GM23248 (cell line): ENCODE measurements around the gene FAM210A. TPM values are rescaled to one million over a fixed set of nuclear protein-coding genes. Genes with fewer than 3 reads are reported as not detected.
A peak's percentile ranks its signal among the peaks of the same experiment; 100 is the strongest.

Experiments used
- DNase-seq: peaks from one replicate; pipeline ENCODE4 v3.0.0-alpha.2; 2015
- H2AFZ ChIP-seq: fragments of 200-600 bp; sonication (generic); 2 replicates; pipeline ENCODE4 v1.6.1; 2016; ENCODE audit warnings: antibody characterized with exemption
- H3F3A ChIP-seq: fragments of 200-600 bp; sonication (generic); 2 replicates; pipeline ENCODE4 v1.6.1; 2016; ENCODE audit warnings: mild to moderate bottlenecking, antibody characterized with exemption, mixed run types; ENCODE audit not compliant: insufficient read depth
- H3K27ac ChIP-seq: fragments of 200-600 bp; sonication (generic); 2 replicates; pipeline ENCODE4 v1.5.1; 2016; ENCODE audit warnings: mild to moderate bottlenecking
- H3K27me3 ChIP-seq: fragments of 200-600 bp; sonication (generic); replicated peaks from 2 replicates; pipeline ENCODE4 v1.6.1; 2016; ENCODE audit warnings: mild to moderate bottlenecking; ENCODE audit not compliant: insufficient read depth
- H3K36me3 ChIP-seq: fragments of 200-600 bp; sonication (generic); 2 replicates; pipeline ENCODE4 v1.6.1; 2016; ENCODE audit warnings: low read depth, mild to moderate bottlenecking
- H3K4me1 ChIP-seq: fragments of 200-600 bp; sonication (generic); 2 replicates; pipeline ENCODE4 v1.6.1; 2016; ENCODE audit warnings: mild to moderate bottlenecking; ENCODE audit not compliant: insufficient read depth
- H3K4me2 ChIP-seq: fragments of 200-600 bp; sonication (generic); one replicate; pipeline ENCODE4 v1.6.1; 2016; ENCODE audit warnings: mild to moderate bottlenecking; ENCODE audit not compliant: unreplicated experiment
- H3K4me3 ChIP-seq: fragments of 200-600 bp; sonication (generic); 2 replicates; pipeline ENCODE4 v1.5.1; 2016; ENCODE audit warnings: mild to moderate bottlenecking
- H3K79me2 ChIP-seq: fragments of 200-600 bp; sonication (generic); 2 replicates; pipeline ENCODE4 v1.6.1; 2016; ENCODE audit warnings: mild to moderate bottlenecking; ENCODE audit not compliant: insufficient read depth
- H3K9ac ChIP-seq: fragments of 200-600 bp; sonication (generic); 2 replicates; pipeline ENCODE4 v1.6.1; 2016; ENCODE audit warnings: mild to moderate bottlenecking
- H3K9me2 ChIP-seq: fragments of 200-600 bp; sonication (generic); 2 replicates; pipeline ENCODE4 v1.6.1; 2016; ENCODE audit warnings: mixed run types, mild to moderate bottlenecking, moderate library complexity; ENCODE audit not compliant: insufficient read depth
- H3K9me3 ChIP-seq: fragments of 200-600 bp; sonication (generic); one replicate; pipeline ENCODE4 v1.6.1; 2017; ENCODE audit warnings: low read depth
- H4K20me1 ChIP-seq: fragments of 200-600 bp; sonication (generic); 2 replicates; pipeline ENCODE4 v1.6.0; 2016; ENCODE audit not compliant: insufficient read depth
- EZH2 ChIP-seq: fragments of 200-600 bp; sonication (generic); IDR thresholded peaks from 2 replicates; pipeline ENCODE4 v1.6.1; 2018; ENCODE audit warnings: antibody characterized with exemption, mild to moderate bottlenecking; ENCODE audit not compliant: insufficient read depth, poor library complexity, severe bottlenecking
- EZH2phosphoT487 ChIP-seq: fragments of 200-600 bp; sonication (generic); IDR thresholded peaks from 2 replicates; pipeline ENCODE4 v1.6.1; 2018; ENCODE audit warnings: antibody characterized with exemption, moderate library complexity, mild to moderate bottlenecking, low read depth; ENCODE audit not compliant: insufficient read depth
- WGBS, 2 experiments: methylation state at CpG; one replicate each; pipeline ENCODE4 v1.1.6; 2015 to 2017; ENCODE audit warnings: low lambda C conversion rate in 2 of 2, low coverage in 1 of 2; ENCODE audit errors: missing lambda C conversion rate in 2 of 2; 5-methylcytosine and 5-hydroxymethylcytosine counted together
- in situ Hi-C: fragments of 300-500 bp; cut with MboI; formaldehyde crosslinking; loops from 2 replicates; pipeline ENCODE4 v1.15.0; 2020
- polyA plus RNA-seq: library from polyadenylated mRNA; unstranded; fragments of >200 nt; fragmentation: Nextera tagmentation; extraction: Ambion mirVana; gene quantifications from 2 replicates; pipeline ENCODE4 v1.2.1, GENCODE V29; 2016
- total RNA-seq: library from RNA; depleted of rRNA; stranded (reverse); fragments of >200 nt; shearing (Covaris generic); gene quantifications from 2 replicates; pipeline ENCODE4 v1.2.3, GENCODE V29; 2014

The FAM210A gene
- total and polyA plus RNA-seq, 2 experiments from 2014 or later, result 14.2 to 24.9 TPM

DNA sequence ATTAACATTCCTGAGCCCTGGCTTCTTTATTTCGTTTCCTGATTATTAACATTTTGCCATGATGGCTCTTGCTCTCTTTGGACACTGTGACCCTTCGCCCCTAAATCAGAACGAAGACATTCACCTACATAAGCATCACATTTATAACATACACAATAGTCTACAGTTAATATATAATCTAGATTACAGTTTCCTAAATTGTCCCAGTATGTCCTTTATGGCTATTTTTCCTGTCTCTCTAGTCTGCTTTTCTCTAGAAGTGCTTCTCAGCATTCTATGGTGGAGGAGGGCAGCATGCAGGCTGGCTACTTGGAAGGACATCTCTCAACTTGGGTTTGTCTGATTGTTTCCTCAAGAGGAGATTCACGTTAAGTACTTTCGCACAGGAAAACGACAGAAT lies 49.9 kb downstream of the FAM210A start:
- Histone ChIP-seq H3K79me2 (peaks cover 60% of the 10 kb centered on the region), H4K20me1 (0 out of 2 replicates have a peak, but pooled peaks cover 6% of the 10 kb centered on the region)

DNA sequence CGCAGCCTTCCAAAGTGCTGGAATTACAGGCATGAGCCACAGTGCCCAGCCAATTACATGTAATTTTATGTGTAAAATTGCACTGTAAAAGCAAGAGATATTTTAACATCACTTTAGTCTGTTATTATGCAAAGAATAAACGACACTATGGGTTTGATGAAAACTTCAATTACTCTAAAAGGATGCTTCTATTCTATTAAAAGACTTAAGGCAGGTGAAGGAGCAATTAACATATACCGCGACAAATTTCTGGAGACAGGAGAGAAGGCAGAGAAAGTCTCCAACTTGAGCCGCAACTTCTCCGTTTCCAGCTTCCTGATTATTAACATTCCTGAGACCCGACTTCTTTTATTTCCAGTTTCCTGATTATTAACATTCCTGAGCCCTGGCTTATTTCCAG lies 53.7 kb downstream of the FAM210A start:
- WGBS, 2 experiments, result 85% methylated on average over 7 of the region's 7 CpGs
- no peak overlapping the region for H2AFZ ChIP-seq
- no peaks in the 10 kb centered on the region for H3K36me3 ChIP-seq
- no peak overlapping the region for H3K9ac ChIP-seq
- TF ChIP-seq EZH2 (no peak), EZH2phosphoT487 (no peak)
- no peaks in the 10 kb centered on the region for H4K20me1 ChIP-seq
- in situ Hi-C loops, result no loop called here
- H3K9me3 ChIP-seq, result no peaks in the 10 kb centered on the region
- no peak overlapping the region for H3K4me3 ChIP-seq
- H3K4me2 ChIP-seq, result no peak overlapping the region
- no peaks in the 10 kb centered on the region for H3K27me3 ChIP-seq
- H3F3A ChIP-seq, result peaks cover 26% of the 10 kb centered on the region
- no peak overlapping the region for H3K27ac ChIP-seq
- DNase-seq, result no peak
- H3K79me2 ChIP-seq, result peaks cover 42% of the 10 kb centered on the region
- no peaks in the 10 kb centered on the region for H3K9me2 ChIP-seq
- no peaks in the 10 kb centered on the region for H3K4me1 ChIP-seq

More for the DNA sequence above, 49.9 kb downstream of the FAM210A start:
- peaks cover 5% of the 10 kb centered on the region; the same call in 1 of the 2 replicates for H3K36me3 ChIP-seq
- DNase-seq, result no peak
- WGBS, 2 experiments, result 91 to 92% methylated on average over 6 of the region's 6 CpGs
- H3F3A ChIP-seq, result peaks cover 26% of the 10 kb centered on the region
- H3K4me1 ChIP-seq, result no peaks in the 10 kb centered on the region
- no peak overlapping the region for H3K9ac ChIP-seq
- in situ Hi-C loops, result no loop called here
- H3K9me3 ChIP-seq, result no peaks in the 10 kb centered on the region
- H3K4me2 ChIP-seq, result no peak overlapping the region
- TF ChIP-seq EZH2phosphoT487 (no peak), EZH2 (no peak)
- no peak overlapping the region for H3K4me3 ChIP-seq
- no peak overlapping the region for H3K27ac ChIP-seq
- no peak overlapping the region for H2AFZ ChIP-seq
- H3K9me2 ChIP-seq, result no peaks in the 10 kb centered on the region
- H3K27me3 ChIP-seq, result no peaks in the 10 kb centered on the region

DNA sequence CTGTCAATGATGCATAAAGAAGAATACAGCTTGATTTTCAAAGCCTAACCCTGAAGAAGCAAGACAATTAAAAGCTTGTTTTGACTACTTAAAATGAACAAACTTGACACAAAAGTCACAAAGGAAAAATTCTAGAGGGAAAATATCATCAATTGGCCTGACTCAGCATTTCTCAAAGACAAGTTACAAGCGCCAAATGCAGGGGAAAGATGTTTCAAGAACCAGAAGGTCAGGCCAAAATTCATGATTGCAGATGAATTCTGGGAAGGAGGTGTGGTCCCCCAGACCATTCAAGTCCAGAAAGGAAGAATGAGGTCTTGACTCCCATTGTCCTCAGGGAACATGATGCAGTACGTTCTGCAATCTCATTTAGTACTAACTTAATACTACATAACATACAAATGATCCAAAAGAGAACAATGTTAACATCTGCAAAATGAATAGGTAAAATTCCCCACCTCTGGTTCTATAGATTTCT lies 64.5 kb downstream of the FAM210A start:
- no peak for DNase-seq
- TF ChIP-seq EZH2phosphoT487 (no peak), EZH2 (no peak)
- Histone ChIP-seq H3K27ac (no peak overlapping the region), H3K9ac (no peak overlapping the region), H3K4me2 (no peak overlapping the region), H3K79me2 (no peaks in the 10 kb centered on the region), H3K4me1 (peaks cover 6% of the 10 kb centered on the region; the same call in 1 of the 2 replicates), H4K20me1 (no peaks in the 10 kb centered on the region), H3K9me2 (no peaks in the 10 kb centered on the region), H3K27me3 (no peaks in the 10 kb centered on the region), H3K4me3 (no peak overlapping the region), H3F3A (no peaks in the 10 kb centered on the region), H2AFZ (no peak overlapping the region), H3K9me3 (no peaks in the 10 kb centered on the region), H3K36me3 (peaks cover 17% of the 10 kb centered on the region)
- in situ Hi-C loops, result no loop called here
- 95 to 100% methylated on average over 2 of the region's 2 CpGs for WGBS, 2 experiments

DNA sequence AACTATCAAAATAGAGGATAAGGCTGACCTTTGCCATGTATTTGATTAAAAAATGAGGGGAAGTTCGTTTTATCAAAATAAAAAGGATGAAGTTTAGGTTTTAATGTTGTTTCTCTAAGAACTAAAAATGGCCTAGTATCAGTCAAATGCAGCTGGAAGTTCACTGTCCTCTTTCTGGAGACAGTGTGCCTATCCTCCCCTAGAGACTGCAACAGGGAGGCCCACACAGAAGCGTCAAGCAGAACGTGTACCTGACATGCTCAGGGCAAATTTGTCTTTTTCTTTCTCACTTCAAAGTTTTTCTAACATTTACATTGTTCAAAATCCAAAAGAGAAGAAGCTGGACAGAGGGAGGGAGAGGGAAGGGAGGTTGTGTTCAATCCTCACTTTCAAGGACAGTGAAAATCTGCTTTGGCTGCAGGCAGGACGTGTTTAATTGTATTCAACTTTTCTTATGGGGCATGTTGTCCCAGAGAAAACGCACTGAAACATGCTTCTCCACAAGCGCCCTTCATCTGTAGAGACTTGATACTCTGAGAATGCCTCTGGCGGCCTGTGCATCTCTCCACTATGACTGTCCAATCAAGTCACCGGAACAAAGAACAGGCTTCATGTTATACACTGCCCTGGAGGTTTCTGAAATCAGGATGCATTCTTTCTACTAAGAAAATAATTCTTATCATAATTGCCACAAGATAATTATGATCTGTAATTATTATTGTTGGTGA lies 65.1 kb downstream of the FAM210A start:
- no peak overlapping the region for H3K9ac ChIP-seq
- H3K9me3 ChIP-seq, result no peaks in the 10 kb centered on the region
- H3F3A ChIP-seq, result no peaks in the 10 kb centered on the region
- no peak for TF ChIP-seq EZH2
- TF ChIP-seq EZH2phosphoT487, result no peak
- H3K27me3 ChIP-seq, result no peaks in the 10 kb centered on the region
- peaks cover 14% of the 10 kb centered on the region for H3K36me3 ChIP-seq
- DNase-seq, result no peak
- H2AFZ ChIP-seq, result no peak overlapping the region
- no peak overlapping the region for H3K4me2 ChIP-seq
- H3K4me3 ChIP-seq, result no peak overlapping the region
- H3K4me1 ChIP-seq, result peaks cover 6% of the 10 kb centered on the region; the same call in 1 of the 2 replicates
- H3K27ac ChIP-seq, result no peak overlapping the region
- in situ Hi-C loops, result no loop called here
- no peaks in the 10 kb centered on the region for H4K20me1 ChIP-seq
- H3K79me2 ChIP-seq, result no peaks in the 10 kb centered on the region
- WGBS, 2 experiments, result 94 to 95% methylated on average over 8 of the region's 8 CpGs
- H3K9me2 ChIP-seq, result no peaks in the 10 kb centered on the region

DNA sequence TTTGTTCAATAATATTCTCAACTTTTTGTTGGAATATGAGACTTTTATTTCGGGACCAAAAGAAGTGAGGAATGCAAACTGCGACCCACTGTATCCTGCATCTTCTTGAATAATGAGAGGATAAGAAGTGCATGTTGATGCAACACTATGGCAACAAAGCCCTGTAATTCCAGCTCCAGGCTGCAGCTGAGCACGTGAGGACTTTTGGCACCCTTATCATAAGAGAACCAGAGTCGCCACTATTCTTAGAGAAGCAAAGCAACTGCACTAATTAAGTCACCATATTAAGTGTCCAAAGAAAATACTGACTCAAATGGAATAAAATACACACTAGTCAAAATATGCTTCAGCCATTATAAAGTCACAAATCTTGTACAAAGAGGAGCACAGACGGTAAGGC lies 65.8 kb downstream of the FAM210A start:
- Histone ChIP-seq H3K27me3 (no peaks in the 10 kb centered on the region), H3K4me2 (no peak overlapping the region), H3K9me3 (no peaks in the 10 kb centered on the region), H3K9ac (no peak overlapping the region), H3K4me3 (no peak overlapping the region), H3K4me1 (peaks cover 6% of the 10 kb centered on the region; the same call in 1 of the 2 replicates), H4K20me1 (no peaks in the 10 kb centered on the region), H3F3A (no peaks in the 10 kb centered on the region), H2AFZ (no peak overlapping the region), H3K79me2 (no peaks in the 10 kb centered on the region), H3K9me2 (no peaks in the 10 kb centered on the region), H3K36me3 (peaks cover 7% of the 10 kb centered on the region; the same call in 1 of the 2 replicates), H3K27ac (no peak overlapping the region)
- TF ChIP-seq EZH2 (no peak), EZH2phosphoT487 (no peak)
- in situ Hi-C loops, result no loop called here
- 43 to 51% methylated on average over 5 of the region's 5 CpGs for WGBS, 2 experiments
- peak; percentile 11 for DNase-seq
